Measurements from ENCODE around the gene CASQ2. TPM values are rescaled to one million over a fixed set of nuclear protein-coding genes. Genes with fewer than 3 reads are reported as not detected.

The CASQ2 gene
- total and polyA plus RNA-seq, 12 donors, result 0.14 to 4.1 (median 0.34) TPM; not detected in 2

DNA sequence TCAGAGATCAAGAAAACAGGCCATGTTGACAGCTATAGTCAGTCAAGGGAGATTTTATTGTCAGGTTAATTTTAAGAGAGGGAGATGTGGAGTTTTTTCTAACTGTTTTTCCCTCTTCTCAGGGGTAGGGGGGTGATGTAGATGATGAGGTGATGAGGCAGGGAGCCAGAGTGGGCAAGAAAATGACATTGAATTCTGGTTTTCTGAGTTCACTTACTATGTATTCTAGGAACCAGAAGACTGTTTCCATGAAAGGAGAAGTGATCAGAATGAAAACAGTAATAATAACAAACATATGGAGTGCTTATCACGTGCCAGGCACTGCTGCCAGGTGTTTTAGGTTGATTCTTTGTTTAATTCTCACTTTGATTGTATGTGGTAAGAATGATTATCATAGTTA is 40.2 kb downstream of the CASQ2 start:
- H3K4me3 ChIP-seq, result no peak overlapping the region
- H3K36me3 ChIP-seq (replicated peaks in 1 of 2), result no peaks in the 10 kb centered on the region
- DNase-seq, result no peak
- H3K9me3 ChIP-seq (replicated peaks in 1 of 3), result no peaks in the 10 kb centered on the region
- 63 to 85% (median 80%) methylated on average over 1 of the region's 1 CpG for WGBS, 4 donors
- TF ChIP-seq, protein P1, sequence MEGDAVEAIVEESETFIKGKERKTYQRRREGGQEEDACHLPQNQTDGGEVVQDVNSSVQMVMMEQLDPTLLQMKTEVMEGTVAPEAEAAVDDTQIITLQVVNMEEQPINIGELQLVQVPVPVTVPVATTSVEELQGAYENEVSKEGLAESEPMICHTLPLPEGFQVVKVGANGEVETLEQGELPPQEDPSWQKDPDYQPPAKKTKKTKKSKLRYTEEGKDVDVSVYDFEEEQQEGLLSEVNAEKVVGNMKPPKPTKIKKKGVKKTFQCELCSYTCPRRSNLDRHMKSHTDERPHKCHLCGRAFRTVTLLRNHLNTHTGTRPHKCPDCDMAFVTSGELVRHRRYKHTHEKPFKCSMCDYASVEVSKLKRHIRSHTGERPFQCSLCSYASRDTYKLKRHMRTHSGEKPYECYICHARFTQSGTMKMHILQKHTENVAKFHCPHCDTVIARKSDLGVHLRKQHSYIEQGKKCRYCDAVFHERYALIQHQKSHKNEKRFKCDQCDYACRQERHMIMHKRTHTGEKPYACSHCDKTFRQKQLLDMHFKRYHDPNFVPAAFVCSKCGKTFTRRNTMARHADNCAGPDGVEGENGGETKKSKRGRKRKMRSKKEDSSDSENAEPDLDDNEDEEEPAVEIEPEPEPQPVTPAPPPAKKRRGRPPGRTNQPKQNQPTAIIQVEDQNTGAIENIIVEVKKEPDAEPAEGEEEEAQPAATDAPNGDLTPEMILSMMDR (IDR thresholded peaks at IDR 0.05), result no peak
- no peak for TF ChIP-seq POLR2A (IDR thresholded peaks at IDR 0.05)
- peaks cover 0 to 16% of the 10 kb centered on the region in 2 donors for H3K4me1 ChIP-seq (replicated peaks in 1 of 2)
- peak overlapping the region in 2 of 5 donors; percentile 36 to 61 for H3K27ac ChIP-seq
- no peaks in the 10 kb centered on the region for H3K27me3 ChIP-seq
- intact Hi-C loops (cut with DNase I), result no loop called here

DNA sequence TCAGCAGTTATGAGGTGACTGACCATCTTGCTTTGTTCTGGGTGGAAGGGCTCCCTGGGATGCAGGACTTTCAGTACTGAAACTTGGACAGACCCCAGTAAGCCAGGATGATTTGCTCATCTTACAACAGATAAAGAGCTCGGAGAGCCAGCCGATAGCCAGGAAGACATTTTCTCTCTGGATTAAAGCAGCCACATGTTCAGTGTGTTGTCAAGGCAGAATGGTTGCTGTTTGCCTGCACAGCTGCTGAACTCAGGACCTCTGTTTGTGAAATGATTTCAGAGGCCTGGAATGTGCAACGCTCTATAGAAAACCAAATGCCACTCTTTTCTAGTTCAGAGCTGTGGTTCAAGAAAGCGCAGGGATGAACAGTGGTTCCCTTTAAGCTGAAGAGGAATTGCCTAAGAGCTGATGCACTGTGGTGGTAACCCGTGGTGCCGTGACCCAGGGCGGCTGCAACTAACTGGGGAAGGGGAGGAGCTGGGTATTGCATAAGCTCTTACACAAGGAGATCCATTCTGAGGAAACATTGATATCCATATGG is 40.7 kb downstream of the CASQ2 start:
- 52 to 61% (median 53%) methylated on average over 7 of the region's 7 CpGs for WGBS, 4 donors
- H3K36me3 ChIP-seq (replicated peaks in 1 of 2), result no peaks in the 10 kb centered on the region
- intact Hi-C loops (cut with DNase I), result no loop called here

DNA sequence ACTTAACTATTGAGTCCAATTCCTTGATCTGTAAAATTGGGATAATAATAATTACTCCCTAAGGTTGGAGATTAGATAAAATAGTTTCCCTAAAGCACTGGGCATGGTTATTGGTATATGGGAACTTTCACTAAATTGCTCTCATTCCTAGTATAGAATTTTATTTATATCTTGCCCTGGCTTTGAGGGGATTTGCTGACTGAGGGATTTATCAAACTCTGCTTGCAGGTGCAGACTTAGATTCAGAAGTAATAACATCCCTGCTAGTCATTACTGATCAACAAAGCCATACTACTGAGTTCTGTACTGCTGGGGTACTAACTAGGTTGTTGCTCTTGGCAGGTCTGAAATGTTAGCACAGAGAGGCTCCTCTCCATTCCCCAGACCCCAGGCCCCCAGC is 41.9 kb downstream of the CASQ2 start:
- no peak overlapping the region for H3K4me3 ChIP-seq
- intact Hi-C loops (cut with DNase I), result no loop called here
- no peaks in the 10 kb centered on the region for H3K36me3 ChIP-seq (replicated peaks in 1 of 2)
- no peaks in the 10 kb centered on the region for H3K9me3 ChIP-seq (replicated peaks in 1 of 3)
- no peak overlapping the region for H3K27ac ChIP-seq
- no peaks in the 10 kb centered on the region for H3K27me3 ChIP-seq
- TF ChIP-seq, protein P1 (IDR thresholded peaks at IDR 0.05), result no peak
- no peak for TF ChIP-seq POLR2A (IDR thresholded peaks at IDR 0.05)
- DNase-seq, result no peak
- H3K4me1 ChIP-seq (replicated peaks in 1 of 2), result peaks cover 0 to 16% of the 10 kb centered on the region in 2 donors

More for the DNA sequence above, 40.7 kb downstream of the CASQ2 start:
- Histone ChIP-seq H3K27ac (peak overlapping the region in 2 of 5 donors; percentile 36 to 61), H3K9me3 (replicated peaks in 1 of 3) (no peaks in the 10 kb centered on the region), H3K27me3 (no peaks in the 10 kb centered on the region), H3K4me3 (no peak overlapping the region), H3K4me1 (replicated peaks in 1 of 2) (peaks cover 0 to 16% of the 10 kb centered on the region in 2 donors)
- DNase-seq, result peak; percentile 21 to 65 (median 59)
- TF ChIP-seq, protein P1 (IDR thresholded peaks at IDR 0.05), result no peak
- TF ChIP-seq POLR2A (IDR thresholded peaks at IDR 0.05), result no peak

DNA sequence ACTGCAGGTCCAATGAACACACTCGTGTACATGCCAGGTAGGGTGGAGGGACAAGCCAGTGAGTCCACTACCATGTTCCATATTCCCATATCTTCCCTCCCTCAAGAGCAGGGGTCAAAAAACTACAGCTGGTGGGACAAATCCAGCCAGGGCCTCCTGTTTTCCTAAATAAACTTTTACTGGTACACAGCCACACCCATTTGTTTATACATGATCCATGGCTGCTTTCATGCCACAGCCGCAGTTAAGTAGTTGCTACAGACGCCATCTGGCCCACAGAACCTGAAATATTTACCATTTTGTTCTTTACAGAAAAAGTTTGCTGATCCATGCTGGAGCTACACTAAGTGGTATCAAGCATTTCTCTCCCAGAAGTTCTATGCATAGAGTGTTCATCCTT is 42.4 kb downstream of the CASQ2 start:
- DNase-seq, result no peak
- Histone ChIP-seq H3K4me1 (replicated peaks in 1 of 2) (peaks cover 0 to 16% of the 10 kb centered on the region in 2 donors), H3K27me3 (no peaks in the 10 kb centered on the region), H3K27ac (peak overlapping the region in 1 of 5 donors; percentile 13), H3K9me3 (replicated peaks in 1 of 3) (no peaks in the 10 kb centered on the region), H3K4me3 (no peak overlapping the region), H3K36me3 (replicated peaks in 1 of 2) (no peaks in the 10 kb centered on the region)
- no peak for TF ChIP-seq POLR2A (IDR thresholded peaks at IDR 0.05)
- TF ChIP-seq, protein P1 (IDR thresholded peaks at IDR 0.05), result no peak
- WGBS, 4 donors, result 61 to 86% (median 80%) methylated on average over 3 of the region's 3 CpGs
- intact Hi-C loops (cut with DNase I), result no loop called here
